SKM-1 (cell line): ENCODE measurements around the gene GPR61.

ENCODE experiments used
- DNase-seq: peaks from one replicate; lab custom pipeline; 2025; ENCODE audit not compliant: unreplicated experiment; lab: John Stamatoyannopoulos, UW

The GPR61 gene

GRCh38 chr1:109508001-109508872 is 31.4 kb upstream of the GPR61 start:
- no peak for DNase-seq

GRCh38 chr1:109508873-109509175 is 30.8 kb upstream of the GPR61 start:
- no peak for DNase-seq

GRCh38 chr1:109509176-109510134 is 30.2 kb upstream of the GPR61 start, which contains the start of gene AMIGO1:
TSS of gene AMIGO1 (minus strand) at chr1:109509727. CDS start at chr1:109508912, 815 bp downstream.
- no peak for DNase-seq

GRCh38 chr1:109513110-109513710 is 26.5 kb upstream of the GPR61 start:
- DNase-seq = no peak

- no peak for DNase-seq
These were observed 24.8 kb upstream of the GPR61 start for GRCh38 chr1:109514846-109515245.

GRCh38 chr1:109516872-109517271 is 22.8 kb upstream of the GPR61 start:
- no peak for DNase-seq

GRCh38 chr1:109517337-109517736 is 22.3 kb upstream of the GPR61 start:
- DNase-seq = no peak

- no peak for DNase-seq
These were observed 18.4 kb upstream of the GPR61 start for GRCh38 chr1:109521002-109521951.

GRCh38 chr1:109522026-109522425 is 17.6 kb upstream of the GPR61 start:
- DNase-seq = no peak

- no peak for DNase-seq
These were observed 16.0 kb upstream of the GPR61 start for GRCh38 chr1:109523706-109524105.

GRCh38 chr1:109527098-109527811 is 12.4 kb upstream of the GPR61 start:
- no peak for DNase-seq

- no peak for DNase-seq
These were observed 11.6 kb upstream of the GPR61 start for GRCh38 chr1:109527846-109528695.

GRCh38 chr1:109528712-109529111 is 11.0 kb upstream of the GPR61 start:
- DNase-seq = no peak

GRCh38 chr1:109529881-109530456 is 9.7 kb upstream of the GPR61 start:
- DNase-seq = no peak

GRCh38 chr1:109530457-109531087 is 9.1 kb upstream of the GPR61 start:
- DNase-seq = no peak

GRCh38 chr1:109531380-109531779 is 8.3 kb upstream of the GPR61 start:
- no peak for DNase-seq

GRCh38 chr1:109531826-109532364 is 7.8 kb upstream of the GPR61 start:
- DNase-seq = no peak
